HG03159 (cell line): Measurements from ENCODE around the gene ADGRV1.
"Not testable (repeated sequence)": the region's sequence is repeated elsewhere in the genome, so short reads cannot be mapped to it uniquely, and the experiment has no call there.

Source experiments
- ATAC-seq: cut with Tn5 transposase; IDR thresholded peaks from one replicate; pipeline ENCODE4 v1.9.1; 2021; ENCODE audit warnings: mild to moderate bottlenecking, moderate library complexity; ENCODE audit not compliant: unreplicated experiment

The ADGRV1 gene

GRCh38 chr5:91016954-91017700 lies 458.5 kb downstream of the ADGRV1 start:
- no peak for ATAC-seq

GRCh38 chr5:91018200-91018599 lies 459.6 kb downstream of the ADGRV1 start:
- no peak for ATAC-seq

GRCh38 chr5:91018712-91019371 lies 460.2 kb downstream of the ADGRV1 start:
- ATAC-seq = no peak

- ATAC-seq = no peak
Observed at GRCh38 chr5:91020065-91020800, 461.6 kb downstream of the ADGRV1 start.

DNA sequence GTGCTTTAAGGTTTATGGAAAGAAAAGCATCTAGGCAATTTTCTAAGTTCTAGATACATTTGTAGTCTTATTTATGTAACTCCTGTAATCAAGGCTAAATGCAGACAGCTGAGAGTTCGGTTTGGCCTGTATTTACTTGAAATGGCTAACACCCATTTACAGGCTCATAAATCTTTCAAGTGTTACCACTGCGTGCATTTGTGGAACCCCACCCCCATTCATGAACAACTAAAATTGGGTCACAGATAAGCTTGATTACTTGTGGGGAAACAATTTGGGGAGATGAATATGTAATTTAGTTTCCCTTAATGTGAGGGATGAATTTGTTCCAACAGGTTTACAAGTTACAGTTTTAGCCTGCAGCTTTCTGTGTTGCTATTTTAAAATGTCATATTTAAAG lies 463.9 kb downstream of the ADGRV1 start:
- no peak for ATAC-seq

DNA sequence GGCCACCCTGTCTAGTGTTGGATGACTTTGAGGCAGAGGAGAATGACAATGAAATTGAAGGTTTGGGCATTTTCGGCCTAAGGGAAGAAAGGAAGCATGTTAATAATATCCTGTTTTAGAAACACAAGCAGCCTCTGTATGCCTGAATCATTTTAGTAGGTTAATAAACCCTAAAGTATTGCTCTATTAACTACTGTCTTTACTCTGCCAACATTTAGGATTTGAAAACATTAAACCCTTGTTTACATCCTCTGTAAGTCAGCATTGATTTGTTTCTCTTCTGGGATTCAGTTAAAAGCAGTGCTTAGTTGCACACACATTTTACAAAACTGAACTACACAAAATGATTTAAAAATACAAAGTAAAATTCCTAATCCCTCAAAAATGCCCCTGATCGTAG lies 465.6 kb downstream of the ADGRV1 start:
- ATAC-seq = no peak

- ATAC-seq = no peak
Observed at GRCh38 chr5:91024727-91025126, 466.1 kb downstream of the ADGRV1 start.

- ATAC-seq = no peak
Observed at GRCh38 chr5:91025449-91025848, 466.9 kb downstream of the ADGRV1 start.

- no peak for ATAC-seq
Observed at GRCh38 chr5:91025956-91026355, 467.4 kb downstream of the ADGRV1 start.

DNA sequence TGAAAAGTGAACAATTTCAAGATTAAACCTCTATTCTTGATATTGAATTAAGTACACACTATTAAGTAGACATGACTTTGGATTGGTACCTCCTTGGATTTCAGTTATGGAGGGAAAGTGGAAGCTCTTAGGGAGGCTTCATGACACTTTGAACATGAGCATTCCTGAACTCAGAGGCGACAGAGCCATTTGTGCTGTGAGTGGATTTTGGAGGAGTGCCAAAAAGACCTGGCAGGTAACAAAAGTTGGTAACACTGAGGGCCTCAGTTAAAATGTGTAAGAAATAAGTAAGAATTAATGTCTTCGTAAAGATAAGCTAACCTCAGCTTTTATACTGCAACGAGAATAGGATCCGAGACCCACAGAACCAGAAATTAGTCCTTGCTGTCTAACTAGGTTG lies 467.9 kb downstream of the ADGRV1 start:
- no peak for ATAC-seq

GRCh38 chr5:91027405-91028139 lies 469.0 kb downstream of the ADGRV1 start:
- ATAC-seq = no peak

GRCh38 chr5:91028499-91028956 lies 469.9 kb downstream of the ADGRV1 start:
- no peak for ATAC-seq

DNA sequence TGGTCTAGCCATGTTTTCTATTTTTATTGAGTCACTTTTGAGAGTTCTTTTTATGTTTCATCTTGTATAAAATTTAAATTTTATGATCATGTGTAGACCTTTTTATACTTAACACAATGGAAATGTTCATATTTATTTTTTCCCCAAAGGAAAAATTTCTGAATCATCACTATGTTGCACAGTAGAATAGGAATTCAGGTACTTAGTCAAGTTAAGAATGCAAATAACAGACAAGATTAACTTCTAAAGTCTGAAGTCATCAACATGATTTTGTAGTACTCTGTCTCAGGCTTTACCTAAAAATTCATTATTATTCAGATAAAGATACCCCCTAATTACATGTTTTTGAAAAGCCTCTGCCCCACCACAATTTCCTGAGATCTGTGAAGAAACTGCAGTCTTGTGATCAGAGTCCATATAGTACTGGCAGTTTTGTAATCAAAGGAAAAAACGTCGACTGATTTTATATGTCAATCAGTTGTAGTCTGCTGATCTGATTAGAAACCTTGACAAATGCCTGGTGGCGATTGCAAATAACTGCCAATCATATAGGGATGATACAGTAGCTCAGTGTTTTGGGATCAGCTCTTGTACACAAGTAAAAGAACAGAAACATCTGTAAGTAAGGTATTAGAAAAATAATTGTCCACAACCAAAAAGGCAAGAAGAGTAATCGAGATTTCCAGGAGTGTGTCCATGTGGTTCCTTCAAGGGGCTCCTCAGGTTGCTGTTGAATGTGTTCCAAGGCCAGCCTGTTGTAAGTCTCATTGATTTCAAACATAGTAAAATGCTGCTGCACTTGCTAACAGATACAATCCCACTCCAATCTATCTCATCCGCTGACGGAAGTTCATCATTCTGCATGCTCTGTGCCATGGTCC lies 472.2 kb downstream of the ADGRV1 start:
- no peak for ATAC-seq

DNA sequence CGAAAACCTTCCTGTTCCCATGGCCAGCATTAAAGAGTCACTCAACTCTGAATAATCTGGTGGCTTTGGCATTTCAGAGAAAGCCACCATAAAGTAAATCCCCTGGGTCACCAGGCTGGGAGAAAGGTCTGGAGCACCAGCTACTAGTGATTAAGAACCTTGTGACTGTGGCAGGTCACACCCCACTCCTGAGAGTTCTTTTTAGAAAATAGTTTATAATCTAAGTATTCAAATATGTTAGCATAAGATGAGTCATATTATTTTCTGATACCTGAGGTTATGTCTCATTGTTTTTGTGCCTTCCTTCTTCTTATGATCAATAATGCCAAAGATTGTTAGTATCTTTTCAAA lies 472.8 kb downstream of the ADGRV1 start:
- no peak for ATAC-seq

DNA sequence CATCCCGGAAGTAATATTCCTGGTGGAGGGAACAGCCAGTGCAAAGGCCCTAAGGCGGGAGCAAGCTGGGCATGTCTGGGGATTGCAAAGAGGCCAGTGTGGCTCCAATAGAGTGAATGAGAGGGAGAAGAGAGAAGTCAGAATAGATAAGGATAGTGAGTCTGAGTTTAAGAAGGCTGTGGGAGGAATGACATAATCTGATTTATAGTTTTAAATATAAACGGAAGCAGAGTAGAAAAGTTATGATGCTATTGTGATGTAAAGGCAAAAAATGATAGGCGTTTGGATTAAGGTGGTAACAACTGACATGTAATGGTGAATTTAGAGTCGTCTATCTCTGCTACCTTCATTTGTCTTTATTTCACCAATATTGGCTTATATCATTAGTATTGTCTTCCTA lies 473.5 kb downstream of the ADGRV1 start:
- ATAC-seq = no peak

- no peak for ATAC-seq
Observed at GRCh38 chr5:91033370-91033769, 474.8 kb downstream of the ADGRV1 start.

- ATAC-seq = no peak
Observed at GRCh38 chr5:91038180-91038808, 479.7 kb downstream of the ADGRV1 start.

DNA sequence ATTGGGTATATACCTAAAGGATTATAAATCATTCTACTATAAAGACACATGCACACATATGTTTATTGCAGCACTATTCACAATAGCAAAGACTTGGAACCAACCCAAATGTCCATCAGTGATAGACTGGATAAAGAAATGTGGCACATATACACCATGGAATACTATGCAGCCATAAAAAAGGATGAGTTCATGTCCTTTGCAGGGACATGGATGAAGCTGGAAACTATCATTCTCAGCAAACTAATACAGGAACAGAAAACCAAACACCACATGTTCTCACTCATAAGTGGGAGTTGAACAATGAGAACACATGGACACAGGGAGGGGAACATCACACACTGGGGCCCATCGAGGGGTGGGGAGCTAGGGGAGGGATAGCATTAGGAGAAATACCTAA lies 482.5 kb downstream of the ADGRV1 start:
- ATAC-seq = not testable (repeated sequence)

DNA sequence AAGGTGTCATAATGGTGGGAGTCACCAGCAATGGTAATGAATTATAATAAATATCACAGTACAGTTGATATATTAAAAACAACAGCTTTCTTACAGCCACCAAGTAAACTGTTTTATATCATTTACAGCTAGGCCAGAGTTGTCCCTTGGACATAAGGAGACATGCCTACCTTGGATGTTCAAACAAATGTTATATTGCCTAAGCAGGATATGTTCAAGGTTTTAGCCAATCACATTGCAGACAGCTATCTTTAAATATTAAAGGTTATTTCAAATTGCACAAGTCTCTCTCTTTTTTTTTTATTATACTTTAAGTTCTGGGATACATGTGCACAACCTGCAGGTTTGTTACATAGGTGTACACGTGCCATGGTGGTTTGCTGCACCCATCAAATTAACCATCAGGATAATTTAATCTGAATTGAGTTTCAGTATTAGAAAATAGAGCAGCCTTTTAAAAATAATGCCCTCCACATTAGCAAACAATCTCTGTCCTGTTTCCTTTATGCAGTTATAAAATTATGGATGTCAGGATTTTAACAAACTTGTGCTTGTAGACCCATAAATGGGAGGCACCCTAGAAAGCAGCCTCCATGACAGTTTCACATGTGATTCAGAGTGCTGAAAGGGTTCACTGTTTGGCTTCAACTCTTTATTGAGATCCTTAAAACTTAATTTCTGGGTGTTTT lies 483.8 kb downstream of the ADGRV1 start:
- ATAC-seq = no peak
